Lower leg skin (tissue), 4 donors: ENCODE data around the gene SLC22A3. TPM values are rescaled to one million over a fixed set of nuclear protein-coding genes. Genes with fewer than 3 reads are reported as not detected.
"Not testable (repeated sequence)": the region's sequence is repeated elsewhere in the genome, so short reads cannot be mapped to it uniquely, and the experiment has no call there.

Experiments used
- DNase-seq, 2 donors: peaks; one replicate each; pipeline ENCODE4 v3.0.0-alpha.2; 2019; ENCODE audit warnings: low spot score in 2 of 2
- H3K4me3 ChIP-seq: fragments of 200-600 bp; sonication (generic); 2 replicates; pipeline ENCODE4 v1.5.1; 2017; ENCODE audit warnings: mild to moderate bottlenecking, low read depth; ENCODE audit not compliant: poor library complexity, severe bottlenecking
- CTCF ChIP-seq, 3 donors: fragments of 450-650 bp; IDR thresholded peaks; one replicate each; pipeline ENCODE4 v1.5.1; 2016; ENCODE audit warnings: antibody characterized with exemption in 3 of 3, mild to moderate bottlenecking in 3 of 3, moderate library complexity in 2 of 3
- POLR2A ChIP-seq, 2 donors: fragments of 450-650 bp; IDR thresholded peaks; one replicate each; pipeline ENCODE4 v1.6.1; 2016 to 2017; ENCODE audit warnings: antibody characterized with exemption in 2 of 2, mild to moderate bottlenecking in 1 of 2, moderate library complexity in 1 of 2
- WGBS, 2 donors: methylation state at CpG; one replicate each; pipeline ENCODE4 v1.1.5; 2018; 5-methylcytosine and 5-hydroxymethylcytosine counted together
- intact Hi-C: fragments of 100-400 bp; cut with DNase I; formaldehyde crosslinking; loops from one replicate; pipeline ENCODE4 v1.15.0; 2023; ENCODE audit warnings: low total_unique reads
- total RNA-seq, 4 donors: library from RNA; depleted of rRNA; stranded (reverse); fragments of >200 nt; gene quantifications; one replicate each; pipeline ENCODE4 v1.1.0, GENCODE V29; 2016

The SLC22A3 gene
- total RNA-seq, 4 donors from 2014 or later, result 10.4 to 15.7 (median 12.3) TPM

- TF ChIP-seq CTCF (IDR thresholded peaks at IDR 0.05) (no peak), POLR2A (IDR thresholded peaks at IDR 0.05) (no peak)
- WGBS, 2 donors, result 80 to 91% methylated on average over 5 of the region's 5 CpGs
- intact Hi-C loops, result no loop called here
- no peak for DNase-seq
- no peak overlapping the region for H3K4me3 ChIP-seq
These were observed 94.0 kb downstream of the SLC22A3 start for GRCh38 chr6:160442151-160442550.

- intact Hi-C loops, result no loop called here
- no peak overlapping the region for H3K4me3 ChIP-seq
- TF ChIP-seq POLR2A (IDR thresholded peaks at IDR 0.05) (no peak), CTCF (IDR thresholded peaks at IDR 0.05) (no peak)
- no peak for DNase-seq
- WGBS, 2 donors, result 96 to 100% methylated on average over 2 of the region's 2 CpGs
These were observed 97.0 kb downstream of the SLC22A3 start for GRCh38 chr6:160445130-160445529.

- WGBS, 2 donors, result 90 to 96% methylated on average over 4 of the region's 4 CpGs
- intact Hi-C loops, result no loop called here
- no peak for DNase-seq
- TF ChIP-seq CTCF (IDR thresholded peaks at IDR 0.05) (no peak), POLR2A (IDR thresholded peaks at IDR 0.05) (no peak)
- H3K4me3 ChIP-seq, result no peak overlapping the region
These were observed 99.2 kb downstream of the SLC22A3 start for GRCh38 chr6:160447350-160447749.

GRCh38 chr6:160449787-160450186 is 101.6 kb downstream of the SLC22A3 start:
- intact Hi-C loops, result loop anchor here (10.0 kb wide), 2 partner anchors 225 to 315 kb away; no protein-coding TSS in a partner anchor
- 89 to 97% methylated on average over 4 of the region's 4 CpGs for WGBS, 2 donors

GRCh38 chr6:160450849-160451248 is 102.7 kb downstream of the SLC22A3 start:
- intact Hi-C loops, result loop anchor here (10.0 kb wide), 2 partner anchors 226 to 316 kb away; no protein-coding TSS in a partner anchor
- H3K4me3 ChIP-seq, result no peak overlapping the region
- TF ChIP-seq POLR2A (IDR thresholded peaks at IDR 0.05) (no peak), CTCF (IDR thresholded peaks at IDR 0.05) (no peak)
- WGBS, 2 donors, result 92 to 94% methylated on average over 5 of the region's 5 CpGs
- no peak for DNase-seq

More at GRCh38 chr6:160449787-160450186, 101.6 kb downstream of the SLC22A3 start:
- not testable (repeated sequence) for DNase-seq, H3K4me3 ChIP-seq

- intact Hi-C loops, result loop anchor here (10.0 kb wide), 2 partner anchors 230 to 320 kb away; no protein-coding TSS in a partner anchor
- no peak for TF ChIP-seq CTCF (IDR thresholded peaks at IDR 0.05)
- no peak for TF ChIP-seq POLR2A (IDR thresholded peaks at IDR 0.05)
- WGBS, 2 donors, result 88 to 91% methylated on average over 6 of the region's 6 CpGs
- no peak overlapping the region for H3K4me3 ChIP-seq
- no peak for DNase-seq
These were observed 106.1 kb downstream of the SLC22A3 start for GRCh38 chr6:160454303-160454702.
